HG03520 (cell line): ENCODE measurements around the gene FAM81A.

Source experiments
- ATAC-seq: cut with Tn5 transposase; IDR thresholded peaks from one replicate; pipeline ENCODE4 v1.9.1; 2021; ENCODE audit warnings: mild to moderate bottlenecking, moderate library complexity; ENCODE audit not compliant: unreplicated experiment

FAM81A gene

GRCh38 chr15:59569477-59569876 lies 131.5 kb downstream of the FAM81A start:
- no peak for ATAC-seq

- no peak for ATAC-seq
Measured at GRCh38 chr15:59570315-59570714, 132.3 kb downstream of the FAM81A start.

- ATAC-seq = no peak
Measured at GRCh38 chr15:59571606-59572005, 133.6 kb downstream of the FAM81A start.
